K562 (cell line): Measurements from ENCODE around the gene CNKSR2. TPM values are rescaled to one million over a fixed set of nuclear protein-coding genes. Genes with fewer than 3 reads are reported as not detected.

Source experiments
- ATAC-seq: fragments of 200-7000 bp; cut with Tn5 transposase; 3 replicates; pipeline ENCODE4 v1.9.1; 2020; ENCODE audit warnings: moderate library complexity
- BruUV-seq: library from RNA; stranded (reverse); fragments of 400-500 nt; replicated peaks from 2 replicates; lab custom pipeline; 2021; lab: Mats Ljungman, UMichigan
- CTCF ChIA-PET: fragments of 300-600 bp; formaldehyde crosslinking; extraction: SDS; loops from one replicate; lab custom pipeline; 2021; ENCODE audit warnings: low intra/inter-chr PET ratio; lab: Yijun Ruan, JAX
- POLR2A ChIA-PET: fragments of 300-600, 350-650 bp; sonication (Branson Sonifier 250); formaldehyde crosslinking; extraction: SDS; loops from one replicate; lab custom pipeline; 2021; ENCODE audit warnings: antibody characterized with exemption, inconsistent platforms; lab: Yijun Ruan, JAX
- DNase-seq, 4 experiments: peaks; one replicate each; pipeline versions ENCODE4 v3.0.0 to v3.0.0-alpha.2; 2011 to 2018; ENCODE audit warnings: low spot score in 3 of 4, mixed read lengths in 3 of 4; ENCODE audit errors: extremely low read depth in 1 of 4
- FAIRE-seq: peaks from 2 replicates; lab custom pipeline; 2011; peaks lifted over from hg19 to GRCh38; lab: Jason Lieb, UNC
- H2AFZ ChIP-seq: 2 replicates; pipeline ENCODE4 v1.6.0; 2011; ENCODE audit warnings: low read depth, low read length, control low read depth, inconsistent platforms
- H3K27ac ChIP-seq: fragments of 200-600 bp; 3 replicates; pipeline ENCODE4 v1.8.0; 2011; ENCODE audit warnings: low read depth, mild to moderate bottlenecking, control low read depth, inconsistent platforms, low read length, moderate library complexity, mixed read lengths; ENCODE audit errors: extremely low read depth
- H3K27me3 ChIP-seq, 2 experiments: fragments of 300-600 bp in 1 of 2; 2 replicates in 1 of 2; 3 replicates in 1 of 2; pipeline versions ENCODE4 v1.6.0 to v1.8.0; 2011; ENCODE audit warnings: inconsistent platforms in 2 of 2, low read length in 2 of 2, mild to moderate bottlenecking in 1 of 2, mixed read lengths in 1 of 2, moderate library complexity in 1 of 2; ENCODE audit not compliant: control insufficient read depth in 2 of 2, insufficient read depth in 2 of 2
- H3K36me3 ChIP-seq: fragments of 300-600 bp; 3 replicates; pipeline ENCODE4 v1.8.0; 2011; ENCODE audit warnings: mild to moderate bottlenecking, low read length, inconsistent platforms; ENCODE audit not compliant: control insufficient read depth, insufficient read depth
- H3K4me1 ChIP-seq, 2 experiments: fragments of 200-600 bp in 1 of 2; replicated peaks in 1 of 2; 2 replicates in 1 of 2; 3 replicates in 1 of 2; pipeline versions ENCODE4 v1.5.1 to v1.8.0; 2011; ENCODE audit warnings: inconsistent platforms in 2 of 2, low read length in 2 of 2, mild to moderate bottlenecking in 1 of 2, mixed read lengths in 1 of 2, moderate library complexity in 1 of 2; ENCODE audit not compliant: control insufficient read depth in 2 of 2, insufficient read depth in 2 of 2
- H3K4me2 ChIP-seq: 2 replicates; pipeline ENCODE4 v1.6.1; 2011; ENCODE audit warnings: low read length, control low read depth, inconsistent platforms, mixed read lengths; ENCODE audit not compliant: insufficient read depth
- H3K4me3 ChIP-seq: fragments of 200-600 bp; sonication (generic), shearing (Covaris generic); 2 replicates; pipeline ENCODE4 v1.5.1; 2016; ENCODE audit warnings: control low read depth, inconsistent platforms
- H3K79me2 ChIP-seq: fragments of 200-600 bp; 3 replicates; pipeline ENCODE4 v1.8.0; 2011; ENCODE audit warnings: low read length, inconsistent platforms; ENCODE audit not compliant: control insufficient read depth, insufficient read depth
- H3K9ac ChIP-seq, 2 experiments: 2 replicates each; pipeline versions ENCODE4 v1.6.0 to v1.6.1; 2011; ENCODE audit warnings: low read depth in 2 of 2, low read length in 2 of 2, control low read depth in 1 of 2, inconsistent platforms in 1 of 2, mild to moderate bottlenecking in 1 of 2, mixed read lengths in 1 of 2; ENCODE audit not compliant: insufficient read depth in 1 of 2
- H3K9me1 ChIP-seq: one replicate; pipeline ENCODE4 v1.6.0; 2011; ENCODE audit warnings: inconsistent platforms, mild to moderate bottlenecking, low read length, moderate library complexity; ENCODE audit not compliant: control insufficient read depth, insufficient read depth
- H3K9me3 ChIP-seq: replicated peaks from 2 replicates; pipeline ENCODE4 v1.5.1; 2011; ENCODE audit warnings: low read depth, low read length, inconsistent platforms; ENCODE audit not compliant: control insufficient read depth, insufficient read depth
- H4K20me1 ChIP-seq: replicated peaks from 2 replicates; pipeline ENCODE4 v1.6.1; 2011; ENCODE audit warnings: low read length, inconsistent platforms, mixed read lengths; ENCODE audit not compliant: control insufficient read depth, insufficient read depth
- ARHGAP35 ChIP-seq: fragments of 450-650 bp; IDR thresholded peaks from 2 replicates; pipeline ENCODE4 v1.6.1; 2018; ENCODE audit not compliant: partially characterized antibody
- GABPB2 ChIP-seq: fragments of 250-450 bp; sonication (Bioruptor Pico); conservative IDR thresholded peaks from 2 replicates; pipeline ENCODE4 v1.5.1; 2021; ENCODE audit warnings: mild to moderate bottlenecking
- HIVEP1 ChIP-seq: fragments of 250-450 bp; sonication (Bioruptor Pico); IDR thresholded peaks from 2 replicates; pipeline ENCODE4 v1.4.0; 2020; ENCODE audit warnings: mild to moderate bottlenecking
- HOXB6 ChIP-seq: fragments of 250-450 bp; sonication (Bioruptor Pico); IDR thresholded peaks from 2 replicates; pipeline ENCODE4 v1.5.1; 2022; ENCODE audit warnings: mild to moderate bottlenecking, borderline replicate concordance
- KLF16 ChIP-seq: IDR thresholded peaks from 2 replicates; pipeline ENCODE4 v1.6.1; 2016; ENCODE audit warnings: antibody characterized with exemption
- MECOM ChIP-seq: fragments of 250-450 bp; sonication (Bioruptor Pico); IDR thresholded peaks from 2 replicates; pipeline ENCODE4 v1.8.0; 2022; ENCODE audit warnings: inconsistent platforms
- MXI1 ChIP-seq: IDR thresholded peaks from 2 replicates; pipeline ENCODE4 v1.6.1; 2011; ENCODE audit warnings: low read depth, mild to moderate bottlenecking, improper control_type of control experiment, low read length
- POLR2AphosphoS5 ChIP-seq: IDR thresholded peaks from 2 replicates; pipeline ENCODE4 v1.6.1; 2011; ENCODE audit warnings: mild to moderate bottlenecking, low read depth, low read length, moderate library complexity; ENCODE audit not compliant: control insufficient read depth, insufficient read depth
- PRMT5 ChIP-seq: sonication (generic); formaldehyde crosslinking; IDR thresholded peaks from 2 replicates; pipeline ENCODE4 v1.5.0; 2020; ENCODE audit warnings: missing genetic modification reagents
- PYGO2 ChIP-seq: fragments of 450-650 bp; IDR thresholded peaks from 2 replicates; pipeline ENCODE4 v1.6.1; 2016; ENCODE audit warnings: mild to moderate bottlenecking, missing genetic modification characterization, moderate library complexity, missing compliant biosample characterization
- TAF9B ChIP-seq: fragments of 450-650 bp; IDR thresholded peaks from 2 replicates; pipeline ENCODE4 v1.6.1; 2018; ENCODE audit warnings: mild to moderate bottlenecking; ENCODE audit not compliant: partially characterized antibody
- WHSC1 ChIP-seq: IDR thresholded peaks from one replicate; pipeline ENCODE4 v1.6.1; 2012; ENCODE audit warnings: low read length, control low read depth, inconsistent platforms
- XRCC3 ChIP-seq: fragments of 450-650 bp; IDR thresholded peaks from 2 replicates; pipeline ENCODE4 v1.6.1; 2017; ENCODE audit warnings: mild to moderate bottlenecking, moderate library complexity
- ZNF507 ChIP-seq: conservative IDR thresholded peaks from 2 replicates; pipeline ENCODE4 v1.6.1; 2017; ENCODE audit warnings: missing genetic modification characterization, missing compliant biosample characterization
- ZNF551 ChIP-seq: fragments of 250-450 bp; sonication (Bioruptor Pico); IDR thresholded peaks from 2 replicates; pipeline ENCODE4 v1.5.0; 2021; ENCODE audit warnings: mild to moderate bottlenecking, moderate library complexity
- ZNF644 ChIP-seq: fragments of 200-800 bp; sonication (Bioruptor generic); IDR thresholded peaks from 2 replicates; pipeline ENCODE4 v1.6.1; 2016; ENCODE audit warnings: low read depth, missing genetic modification characterization, missing compliant biosample characterization
- ZNF668 ChIP-seq: fragments of 250-450 bp; sonication (Bioruptor Pico); IDR thresholded peaks from 2 replicates; pipeline ENCODE4 v1.8.0; 2022; ENCODE audit warnings: mild to moderate bottlenecking, inconsistent platforms
- WGBS: fragments of 100-300 bp; shearing (Covaris generic); methylation state at CpG from one replicate; pipeline ENCODE4 v1.1.6; 2016; ENCODE audit warnings: low coverage, mixed read lengths; ENCODE audit not compliant: insufficient coverage; ENCODE audit errors: missing lambda C conversion rate; 5-methylcytosine and 5-hydroxymethylcytosine counted together
- in situ Hi-C: fragments of 300-500 bp; cut with MboI; formaldehyde crosslinking; loops from 4 replicates; pipeline ENCODE4 v1.15.0; 2018; ENCODE audit warnings: inconsistent platforms, mixed read lengths
- intact Hi-C: fragments of 100-400 bp; cut with micrococcal nuclease; formaldehyde crosslinking; loops from 2 replicates; pipeline ENCODE4 v1.14.2; 2022
- polyA plus RNA-seq, 8 experiments: library from polyadenylated mRNA; depleted of rRNA in 4 of 8; stranded (reverse) in 5 of 8; unstranded in 3 of 8; fragments of >200 nt; fragmentation: Nextera tagmentation in 2 of 8; fragmentation: Illumina TruSeq in 1 of 8; extraction: Ambion mirVana in 2 of 8; extraction: Trizol in 1 of 8; gene quantifications; 2 replicates each; pipeline versions ENCODE4 v1.2.1 to v1.2.3, GENCODE V29; 2011 to 2014; ENCODE audit warnings: inconsistent platforms in 1 of 8, missing spikeins in 1 of 8
- total RNA-seq, 7 experiments: library from RNA; depleted of rRNA in 6 of 7; stranded (reverse); fragments of >200 nt in 6 of 7; fragmentation: Illumina TruSeq in 2 of 7; extraction: Trizol in 2 of 7; gene quantifications; 2 replicates each; pipeline versions ENCODE4 v1.2.1 to v1.2.3, GENCODE V29; 2011 to 2021; ENCODE audit warnings: low replicate concordance in 1 of 7
- TF ChIP-seq, protein P1 (sequence below): fragments of 450-650 bp; formaldehyde crosslinking; IDR thresholded peaks from 2 replicates; pipeline ENCODE4 v1.4.0; 2022; ENCODE audit warnings: missing genetic modification characterization
- TF ChIP-seq, protein P2 (sequence below), 2 experiments: fragments of 450-650 bp in 1 of 2; IDR thresholded peaks; 2 replicates each; pipeline ENCODE4 v1.6.1; 2011 to 2017; ENCODE audit warnings: low read depth in 2 of 2, antibody characterized with exemption in 1 of 2, borderline replicate concordance in 1 of 2, low read length in 1 of 2, mild to moderate bottlenecking in 1 of 2, mixed read lengths in 1 of 2; ENCODE audit not compliant: control insufficient read depth in 1 of 2

CNKSR2 gene
- total and polyA plus RNA-seq, 9 of the 15 experiments (the other 6 are each of a cell fraction or from before 2014, with no cell fraction given) = not detected

DNA sequence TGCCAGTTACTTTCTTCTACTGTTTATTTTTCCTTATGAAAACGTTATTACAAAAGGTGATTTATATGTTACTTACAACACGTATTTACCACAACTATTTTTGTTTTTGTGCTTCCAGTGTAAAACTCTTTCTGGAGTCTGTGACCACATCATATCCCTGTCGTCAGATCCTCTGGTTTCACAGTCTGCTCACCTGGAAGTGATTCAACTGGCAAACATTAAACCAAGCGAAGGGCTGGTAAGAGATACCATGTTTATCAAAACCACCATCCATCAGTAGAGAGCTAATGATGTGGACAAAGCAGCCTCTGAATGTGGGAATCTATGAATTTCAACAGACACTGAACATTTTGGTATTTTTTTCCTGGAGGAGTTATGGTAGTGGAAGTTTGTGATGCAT is 116.1 kb downstream of the CNKSR2 start:
- TF ChIP-seq XRCC3 = no peak
- TF ChIP-seq ZNF551 (CRISPR knock-in tag) = no peak
- TF ChIP-seq KLF16 = no peak
- TF ChIP-seq MXI1 = no peak
- no peak for TF ChIP-seq ZNF668 (CRISPR knock-in tag)
- no peak for TF ChIP-seq PYGO2 (tag)
- no peak for TF ChIP-seq PRMT5
- TF ChIP-seq HIVEP1 (CRISPR knock-in tag) = no peak
- TF ChIP-seq ARHGAP35 = no peak
- TF ChIP-seq TAF9B = no peak
- TF ChIP-seq HOXB6 (CRISPR knock-in tag) = no peak
- TF ChIP-seq POLR2AphosphoS5 = no peak
- TF ChIP-seq GABPB2 (CRISPR knock-in tag) = no peak
- TF ChIP-seq MECOM (CRISPR knock-in tag) = no peak
- no peak for TF ChIP-seq ZNF644 (tag)
- TF ChIP-seq ZNF507 (tag) = no peak
- TF ChIP-seq, protein P1, sequence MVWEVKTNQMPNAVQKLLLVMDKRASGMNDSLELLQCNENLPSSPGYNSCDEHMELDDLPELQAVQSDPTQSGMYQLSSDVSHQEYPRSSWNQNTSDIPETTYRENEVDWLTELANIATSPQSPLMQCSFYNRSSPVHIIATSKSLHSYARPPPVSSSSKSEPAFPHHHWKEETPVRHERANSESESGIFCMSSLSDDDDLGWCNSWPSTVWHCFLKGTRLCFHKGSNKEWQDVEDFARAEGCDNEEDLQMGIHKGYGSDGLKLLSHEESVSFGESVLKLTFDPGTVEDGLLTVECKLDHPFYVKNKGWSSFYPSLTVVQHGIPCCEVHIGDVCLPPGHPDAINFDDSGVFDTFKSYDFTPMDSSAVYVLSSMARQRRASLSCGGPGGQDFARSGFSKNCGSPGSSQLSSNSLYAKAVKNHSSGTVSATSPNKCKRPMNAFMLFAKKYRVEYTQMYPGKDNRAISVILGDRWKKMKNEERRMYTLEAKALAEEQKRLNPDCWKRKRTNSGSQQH (CRISPR knock-in tag) = no peak
- TF ChIP-seq, protein P2, sequence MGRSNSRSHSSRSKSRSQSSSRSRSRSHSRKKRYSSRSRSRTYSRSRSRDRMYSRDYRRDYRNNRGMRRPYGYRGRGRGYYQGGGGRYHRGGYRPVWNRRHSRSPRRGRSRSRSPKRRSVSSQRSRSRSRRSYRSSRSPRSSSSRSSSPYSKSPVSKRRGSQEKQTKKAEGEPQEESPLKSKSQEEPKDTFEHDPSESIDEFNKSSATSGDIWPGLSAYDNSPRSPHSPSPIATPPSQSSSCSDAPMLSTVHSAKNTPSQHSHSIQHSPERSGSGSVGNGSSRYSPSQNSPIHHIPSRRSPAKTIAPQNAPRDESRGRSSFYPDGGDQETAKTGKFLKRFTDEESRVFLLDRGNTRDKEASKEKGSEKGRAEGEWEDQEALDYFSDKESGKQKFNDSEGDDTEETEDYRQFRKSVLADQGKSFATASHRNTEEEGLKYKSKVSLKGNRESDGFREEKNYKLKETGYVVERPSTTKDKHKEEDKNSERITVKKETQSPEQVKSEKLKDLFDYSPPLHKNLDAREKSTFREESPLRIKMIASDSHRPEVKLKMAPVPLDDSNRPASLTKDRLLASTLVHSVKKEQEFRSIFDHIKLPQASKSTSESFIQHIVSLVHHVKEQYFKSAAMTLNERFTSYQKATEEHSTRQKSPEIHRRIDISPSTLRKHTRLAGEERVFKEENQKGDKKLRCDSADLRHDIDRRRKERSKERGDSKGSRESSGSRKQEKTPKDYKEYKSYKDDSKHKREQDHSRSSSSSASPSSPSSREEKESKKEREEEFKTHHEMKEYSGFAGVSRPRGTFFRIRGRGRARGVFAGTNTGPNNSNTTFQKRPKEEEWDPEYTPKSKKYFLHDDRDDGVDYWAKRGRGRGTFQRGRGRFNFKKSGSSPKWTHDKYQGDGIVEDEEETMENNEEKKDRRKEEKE (IDR thresholded peaks at IDR 0.05; ENCODE audit: borderline replicate concordance in 1 of 2, control insufficient read depth in 1 of 2, low read depth in 2 of 2, low read length in 1 of 2) = no peak
- TF ChIP-seq WHSC1 = no peak
- no peaks in the 10 kb centered on the region; a peak in 1 of 5 replicates for H3K4me1 ChIP-seq
- no peak overlapping the region for H2AFZ ChIP-seq
- no peaks in the 10 kb centered on the region for H3K9me1 ChIP-seq
- H3K36me3 ChIP-seq = no peaks in the 10 kb centered on the region
- no peak for FAIRE-seq
- no peak overlapping the region for H3K4me3 ChIP-seq
- H4K20me1 ChIP-seq = no peaks in the 10 kb centered on the region
- no peak for DNase-seq
- BruUV-seq = no TSS peak
- intact Hi-C loops (no loop called here), in situ Hi-C loops (no loop called here)
- no peaks in the 10 kb centered on the region for H3K79me2 ChIP-seq
- ChIA-PET CTCF (no interaction called here), POLR2A (no interaction called here)
- no peak overlapping the region for H3K4me2 ChIP-seq
- ATAC-seq = no peak
- no peaks in the 10 kb centered on the region for H3K9me3 ChIP-seq
- WGBS = 0% methylated on average over 4 of the region's 4 CpGs
- H3K9ac ChIP-seq = no peak overlapping the region
- no peaks in the 10 kb centered on the region for H3K27me3 ChIP-seq
- H3K27ac ChIP-seq = no peak overlapping the region
